HG03103 (cell line): ENCODE results near the gene PPP1R3E.
"Not testable (repeated sequence)": the region's sequence is repeated elsewhere in the genome, so short reads cannot be mapped to it uniquely, and the experiment has no call there.

Experiments used
- ATAC-seq: cut with Tn5 transposase; IDR thresholded peaks from one replicate; pipeline ENCODE4 v1.9.1; 2021; ENCODE audit warnings: low read depth; ENCODE audit not compliant: unreplicated experiment

The PPP1R3E gene

DNA sequence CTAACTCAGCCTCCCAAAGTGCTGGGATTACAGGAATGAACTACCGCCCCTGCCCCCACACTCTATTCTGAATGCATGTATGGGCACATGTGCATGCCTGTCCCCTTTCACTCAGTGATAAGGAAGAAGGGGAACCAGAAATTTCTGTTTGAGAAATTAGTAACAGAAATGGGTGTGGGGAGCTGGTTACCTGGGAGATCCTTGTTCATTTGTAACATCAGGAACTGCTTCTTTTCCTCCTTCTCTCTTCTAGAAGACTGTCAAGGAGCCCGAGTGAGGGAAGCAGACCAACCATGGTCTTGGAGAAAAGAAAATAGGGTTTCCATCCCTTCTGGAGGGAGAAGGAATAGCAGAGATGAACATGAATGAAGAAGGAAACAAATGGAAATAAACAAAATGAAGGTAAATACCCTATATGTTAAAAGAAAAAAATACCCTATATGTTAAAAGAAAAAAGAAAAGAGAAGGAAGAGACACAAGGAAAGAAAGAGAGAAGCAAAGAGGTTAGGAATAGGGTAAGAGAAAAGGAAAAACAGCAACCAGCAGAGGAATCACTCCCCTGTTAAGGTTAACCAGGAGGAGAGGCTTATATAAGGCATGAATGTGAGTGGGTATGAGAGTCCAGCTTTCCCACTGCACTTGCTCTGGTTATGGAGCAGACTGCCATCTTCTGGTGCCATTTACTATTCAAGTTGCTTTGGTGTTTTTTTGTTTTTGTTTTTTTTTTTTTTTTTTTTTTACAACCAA lies 3.3 kb downstream of the PPP1R3E start:
- no peak for ATAC-seq

DNA sequence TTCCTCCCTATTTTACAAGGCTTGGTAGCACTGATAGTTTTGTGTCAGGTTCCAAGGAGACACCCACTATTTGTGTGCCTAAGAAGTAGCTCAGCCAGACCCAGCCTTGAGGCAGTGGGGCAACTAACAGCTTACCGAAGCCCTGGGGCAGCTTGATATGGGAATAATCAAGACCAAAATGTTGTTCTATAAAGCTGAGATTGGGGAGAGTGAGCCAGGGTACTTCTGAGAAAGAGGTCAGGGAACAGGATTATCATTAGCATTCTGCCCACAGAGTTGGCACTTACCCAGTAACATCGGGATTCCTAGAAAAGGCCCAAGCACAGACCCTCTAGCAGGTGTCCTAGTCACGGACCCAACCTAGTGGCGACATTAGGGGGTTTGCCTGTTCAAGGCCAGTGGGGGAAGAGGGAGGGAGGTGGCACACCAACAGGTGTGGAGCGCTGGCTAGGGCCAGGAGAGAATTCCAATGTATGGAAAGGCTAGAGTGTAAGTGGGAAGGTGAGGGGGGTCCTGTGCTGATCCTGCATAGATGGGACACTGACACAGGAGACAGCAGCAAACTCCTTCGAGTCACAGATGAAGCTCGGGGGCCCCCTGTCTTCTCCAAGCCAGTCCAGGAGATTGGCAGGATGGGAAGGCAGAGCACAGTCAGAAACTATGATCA lies 4.9 kb downstream of the PPP1R3E start:
- no peak for ATAC-seq

DNA sequence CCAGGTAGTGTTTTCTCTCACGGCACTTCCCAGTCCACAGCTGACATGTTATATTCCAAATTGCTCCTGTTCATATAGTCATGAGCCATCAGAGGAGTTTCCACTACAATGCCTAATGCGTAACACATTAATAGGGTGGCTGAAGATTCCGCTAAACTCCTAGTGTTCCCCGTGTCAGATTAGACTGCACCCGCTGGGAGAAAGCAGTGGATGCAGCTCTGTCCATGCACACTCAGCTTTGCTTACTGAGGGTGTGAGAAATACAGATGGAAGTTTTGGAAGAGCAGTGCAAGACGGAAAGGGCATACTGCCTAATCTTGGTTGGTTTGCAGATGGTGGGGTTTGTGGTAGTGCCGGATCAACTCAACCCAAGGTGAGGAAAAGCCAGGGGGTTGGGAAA lies 5.6 kb downstream of the PPP1R3E start:
- ATAC-seq, result no peak

DNA sequence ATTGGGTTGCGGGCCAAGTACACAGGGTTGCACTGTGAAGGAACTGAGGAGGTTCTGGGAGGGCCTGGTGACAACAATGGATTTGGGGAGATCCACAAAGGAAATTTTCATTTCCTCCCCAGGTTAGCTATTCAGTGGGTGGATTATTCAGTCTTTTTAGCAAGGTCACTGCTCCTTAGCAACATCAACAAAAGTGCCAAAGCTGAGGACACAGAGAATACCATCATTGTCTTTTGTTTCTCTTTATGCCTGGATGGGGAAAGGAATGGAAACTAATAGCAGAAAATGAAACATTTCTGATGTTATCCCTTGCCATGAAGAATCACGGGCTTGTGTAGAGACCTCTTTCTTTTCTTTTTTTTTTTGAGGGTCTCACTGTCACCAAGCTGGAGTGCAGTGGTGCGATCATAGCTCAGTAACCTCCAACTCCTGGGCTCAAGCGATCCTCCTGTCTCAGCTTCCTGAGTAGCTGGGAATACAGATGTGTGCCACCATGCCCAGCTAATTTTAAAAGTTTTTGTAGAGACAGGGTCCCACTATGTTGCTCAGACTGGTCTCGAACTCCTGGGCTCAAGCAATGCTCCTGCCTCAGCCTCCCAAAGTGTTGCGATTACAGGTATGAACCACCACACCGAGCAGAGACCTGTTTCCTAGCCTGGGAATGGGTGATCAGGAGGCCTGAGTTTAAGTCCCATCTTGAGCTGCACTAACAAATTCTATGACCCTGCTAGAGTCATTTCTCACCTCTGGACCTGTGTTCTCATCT lies 6.5 kb downstream of the PPP1R3E start:
- no peak for ATAC-seq

DNA sequence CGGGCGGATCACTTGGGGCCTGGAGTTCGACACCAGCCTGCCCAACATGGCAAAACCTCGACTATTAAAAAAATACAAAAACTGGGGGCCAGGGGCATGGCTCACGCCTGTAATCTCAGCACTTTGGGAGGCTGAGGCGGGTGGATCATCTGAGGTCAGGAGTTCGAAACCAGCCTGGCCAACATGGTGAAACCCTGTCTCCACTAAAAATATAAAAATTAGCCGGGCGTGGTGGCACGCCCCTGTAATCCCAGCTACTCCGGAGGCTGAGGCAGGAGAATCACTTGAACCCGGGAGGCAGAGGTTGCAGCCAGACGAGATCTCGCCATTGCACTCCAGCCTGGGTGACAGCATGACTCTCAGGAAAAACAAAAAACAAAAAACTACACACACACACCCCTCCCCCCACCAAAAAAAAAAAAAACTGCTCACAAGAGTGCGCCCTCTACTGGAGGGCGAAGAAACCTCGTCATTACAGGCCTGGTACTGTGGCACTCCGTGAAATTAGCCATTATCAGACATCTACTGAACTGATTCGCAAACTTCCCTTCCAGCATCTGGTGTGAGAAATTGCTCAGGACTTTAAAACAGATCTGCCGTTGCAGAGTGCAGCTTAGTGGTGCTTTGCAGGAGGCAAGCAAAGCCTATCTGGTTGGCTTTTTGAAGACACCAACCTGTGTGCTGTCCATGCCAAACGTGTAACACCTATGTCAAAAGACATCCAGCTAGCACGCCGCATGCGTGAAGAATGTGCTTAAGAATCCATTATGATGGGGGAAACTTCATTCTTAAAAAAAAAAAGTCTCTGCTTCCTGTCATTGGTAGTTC lies 7.7 kb downstream of the PPP1R3E start:
- ATAC-seq, result no peak

DNA sequence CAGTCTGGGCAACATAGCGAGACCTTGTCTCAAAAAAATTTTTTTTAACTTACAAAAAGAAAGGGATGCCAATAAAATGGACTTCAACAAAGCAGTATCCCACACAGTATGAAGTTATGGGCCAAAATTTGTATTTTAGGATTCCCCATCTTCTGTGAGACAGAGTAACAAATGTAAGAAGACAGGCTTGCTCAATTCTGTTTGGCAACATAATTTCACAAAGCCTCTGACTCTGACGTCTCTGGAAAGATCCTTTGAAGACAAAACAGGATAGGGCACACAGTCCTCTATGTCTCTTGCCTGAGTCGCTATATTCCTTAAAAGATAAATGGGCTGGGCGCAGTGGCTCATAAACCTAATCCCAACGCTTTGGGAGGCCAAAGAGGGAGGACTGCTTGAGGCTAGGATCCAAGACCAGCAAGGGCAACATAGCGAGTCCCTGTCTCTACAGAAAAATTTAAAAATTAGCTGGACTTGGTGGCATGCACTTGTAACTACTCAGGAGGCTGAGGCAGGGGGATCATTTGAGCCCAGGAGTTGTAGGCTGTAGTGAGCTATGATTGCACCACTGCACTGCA lies 15.7 kb downstream of the PPP1R3E start:
- no peak for ATAC-seq

DNA sequence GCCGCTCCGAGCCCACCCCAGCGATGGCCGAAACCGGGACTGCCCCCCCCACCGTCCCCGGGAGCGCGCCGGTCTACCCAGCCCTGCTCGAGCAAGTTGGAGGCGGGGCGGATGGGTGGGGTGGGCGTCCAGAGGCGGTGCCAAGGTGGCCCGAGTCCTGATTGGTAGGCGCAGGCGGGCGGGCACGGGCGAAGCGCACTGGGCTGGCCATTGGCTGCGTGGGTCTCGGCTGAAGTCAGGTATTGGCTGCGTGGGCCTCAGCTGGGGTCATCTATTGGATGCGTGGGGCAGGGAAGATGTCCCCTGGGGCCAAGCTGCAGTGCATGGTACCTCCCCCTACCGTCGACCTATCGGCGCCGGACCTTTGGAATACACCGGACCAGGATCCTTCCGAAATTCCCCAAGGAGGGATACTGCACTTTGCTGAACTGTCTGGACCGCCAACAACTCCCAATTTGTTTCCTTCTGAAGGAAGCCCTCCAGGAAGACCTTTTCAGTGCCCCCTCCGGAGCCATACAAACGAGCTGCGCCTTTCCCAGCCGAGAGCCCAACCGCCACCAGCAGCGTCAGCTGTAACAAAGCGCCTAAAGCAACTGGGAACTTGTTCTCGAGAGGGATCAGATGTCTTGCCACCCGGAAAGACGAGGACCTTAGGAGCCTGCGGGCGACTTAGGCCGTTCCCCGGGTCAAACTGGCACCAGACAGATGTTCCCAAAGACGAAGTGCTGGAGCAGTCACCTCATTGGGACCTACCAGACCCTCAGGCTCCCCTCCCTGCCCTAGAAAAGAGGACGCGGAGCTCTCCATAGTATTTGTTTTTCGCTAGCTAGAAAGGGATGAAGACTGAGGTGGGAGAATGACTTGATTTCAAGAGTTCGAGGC lies 16.4 kb downstream of the PPP1R3E start, which contains the start of gene HOMEZ:
HOMEZ (minus strand) TSS at position 113 of the 882 bp plus-strand sequence. CDS start 180 bp downstream, outside the sequence.
- ATAC-seq, result peak; percentile 96

DNA sequence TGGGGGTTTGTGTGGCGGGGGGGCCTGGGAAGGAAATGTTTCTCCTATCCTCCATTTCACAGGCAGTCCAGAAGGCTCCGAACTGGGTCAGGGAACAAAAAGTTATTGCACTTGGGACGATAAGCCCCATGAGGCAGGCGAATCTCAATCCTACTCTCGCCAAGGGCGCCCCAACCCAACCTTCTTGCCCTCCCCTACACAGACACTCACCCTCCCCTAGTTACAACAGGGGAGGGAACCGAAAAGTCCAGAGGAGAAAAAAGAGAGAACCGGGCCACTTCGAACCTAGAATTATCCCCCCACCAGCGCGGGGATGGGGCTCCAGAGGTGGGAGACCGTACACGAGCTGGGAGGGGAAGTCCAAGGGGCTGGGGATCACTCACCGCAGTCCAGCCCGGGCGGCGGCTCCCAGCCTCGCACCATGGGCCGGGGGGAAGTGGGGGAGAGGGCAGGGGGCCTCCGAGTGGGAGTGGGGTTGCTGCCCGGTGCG lies 17.1 kb downstream of the PPP1R3E start:
- peak; percentile 8 for ATAC-seq

DNA sequence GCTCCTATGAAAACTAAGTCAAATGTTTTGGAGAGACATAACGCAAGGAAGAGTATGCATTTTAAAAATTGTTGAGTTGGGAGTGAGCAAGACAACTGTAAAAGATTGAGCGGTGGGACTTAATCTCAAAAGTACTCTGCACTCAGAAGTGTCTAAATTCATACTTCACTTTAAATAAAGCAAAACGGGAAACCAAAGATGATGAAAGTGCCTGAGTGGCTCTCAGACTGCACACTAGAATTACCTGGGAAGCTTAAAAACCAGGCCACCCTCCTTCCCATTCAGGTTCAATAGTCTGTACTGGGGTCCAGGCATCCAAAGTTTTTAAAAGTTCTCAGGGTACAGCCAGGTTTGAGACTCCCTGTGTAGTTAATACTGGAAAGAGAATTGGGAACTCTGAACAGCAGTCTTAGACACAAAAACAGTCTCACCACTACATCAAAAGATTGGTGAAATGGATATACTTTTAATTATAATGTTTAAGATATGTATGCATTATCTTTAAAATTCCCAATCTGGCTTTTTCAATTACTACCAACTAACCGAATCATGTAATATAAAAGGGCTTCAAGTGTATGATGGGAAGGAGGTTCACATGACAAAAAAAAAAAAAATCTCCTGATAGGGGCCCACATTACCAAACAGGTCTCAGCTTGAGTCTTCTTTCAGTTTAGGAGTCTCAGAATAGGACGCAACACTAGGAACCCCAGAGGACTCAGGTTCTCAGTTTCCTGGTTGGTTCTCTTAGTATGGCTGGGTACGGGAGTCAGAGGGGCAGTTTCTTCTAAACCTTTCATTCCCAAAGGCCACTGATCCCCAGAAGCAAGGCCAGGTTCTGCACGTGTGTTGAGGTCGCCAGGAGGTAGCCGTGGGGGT lies 17.8 kb downstream of the PPP1R3E start:
- ATAC-seq, result no peak

DNA sequence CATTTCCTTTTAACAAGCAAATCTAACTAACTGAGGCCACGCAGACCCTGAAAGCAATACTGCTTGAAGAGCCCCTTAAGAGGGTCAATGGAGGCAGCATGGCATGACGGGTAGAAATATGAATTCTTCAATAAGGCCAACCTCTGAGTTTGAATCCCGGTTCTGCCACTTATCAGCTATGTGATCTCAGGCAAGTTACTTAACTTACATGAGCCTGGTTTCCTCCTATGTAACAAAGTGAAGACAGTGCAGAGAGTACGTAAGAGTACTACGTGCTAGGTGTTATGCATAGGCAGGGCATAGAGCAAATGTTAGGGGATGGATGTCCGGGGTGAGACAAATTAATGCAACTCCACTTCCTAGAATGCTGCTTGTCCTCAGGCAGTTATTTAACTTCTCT lies 21.4 kb downstream of the PPP1R3E start:
- no peak for ATAC-seq

DNA sequence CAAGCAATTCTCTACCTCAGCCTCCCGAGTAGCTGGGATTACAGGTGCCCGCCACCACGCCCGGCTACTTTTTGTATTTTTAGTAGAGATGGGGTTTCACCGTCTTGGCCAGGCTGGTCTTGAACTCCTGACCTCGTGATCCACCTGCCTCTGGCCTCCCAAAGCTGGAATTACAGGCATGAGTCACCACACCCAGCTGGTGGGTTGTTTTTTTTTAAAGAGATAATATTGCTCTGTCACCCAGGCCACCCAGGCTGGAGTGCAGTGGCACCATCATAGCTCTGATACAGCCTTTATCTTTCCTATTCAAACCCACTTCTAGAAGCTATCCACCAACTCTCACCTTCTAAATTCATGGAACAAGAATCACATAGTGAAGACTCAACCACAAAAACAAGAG lies 24.7 kb downstream of the PPP1R3E start:
- not testable (repeated sequence) for ATAC-seq

DNA sequence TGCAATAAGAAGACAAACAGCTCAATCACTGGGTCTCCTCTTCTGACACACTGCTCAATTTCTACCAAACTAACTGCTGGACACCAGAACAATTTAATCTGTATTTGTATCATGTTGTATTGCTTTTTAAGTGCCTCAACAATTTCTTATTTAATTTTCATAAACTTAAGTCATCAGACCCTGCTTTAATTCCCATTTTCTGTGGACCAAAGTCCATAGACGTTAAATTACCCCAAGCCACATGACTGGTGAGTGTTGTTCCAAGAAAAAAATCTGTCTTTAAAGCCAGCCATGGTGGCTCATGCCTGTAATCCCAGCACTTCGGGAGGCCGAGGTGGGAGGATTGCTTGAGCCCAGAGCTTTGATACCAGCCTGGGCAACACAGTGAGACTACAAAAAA lies 25.5 kb downstream of the PPP1R3E start:
- ATAC-seq, result no peak

DNA sequence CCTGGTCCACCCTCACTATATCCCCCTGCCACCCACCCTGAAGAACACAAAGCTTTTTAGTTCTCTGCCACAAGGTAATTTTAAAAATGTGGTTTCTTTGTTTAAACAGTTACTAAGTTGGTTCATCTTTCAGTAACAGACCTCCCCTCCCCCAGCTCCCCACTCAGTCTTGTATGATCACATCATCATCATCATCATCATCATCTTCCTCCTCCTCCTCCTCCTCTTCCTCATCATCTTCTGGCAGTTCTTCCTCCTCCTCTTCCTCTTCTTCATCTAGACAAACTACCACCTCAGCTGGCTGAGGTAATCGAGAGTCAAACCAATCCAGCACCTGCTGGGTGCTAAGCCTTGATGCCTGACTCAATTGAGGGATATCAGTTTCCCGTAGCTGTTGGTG lies 27.2 kb downstream of the PPP1R3E start:
- no peak for ATAC-seq

DNA sequence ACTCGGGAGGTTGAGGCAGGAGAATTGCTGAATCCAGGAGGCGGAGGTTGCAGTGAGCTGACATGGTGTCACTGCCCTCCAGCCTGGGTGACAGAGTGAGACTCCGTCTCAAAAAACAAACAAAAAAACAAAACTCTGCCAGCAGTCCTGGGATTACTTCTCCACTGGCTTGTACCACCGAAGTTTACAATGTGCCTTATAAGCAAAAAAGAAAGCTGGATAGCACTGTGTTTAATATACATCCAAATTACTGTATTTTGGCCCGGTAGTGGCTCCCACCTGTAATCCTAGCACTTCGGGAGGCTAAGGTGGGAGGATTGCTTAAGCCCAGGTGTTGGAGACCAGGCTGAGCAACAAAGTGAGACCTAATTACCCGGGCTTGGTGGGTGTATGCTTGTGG lies 33.5 kb downstream of the PPP1R3E start:
- no peak for ATAC-seq

DNA sequence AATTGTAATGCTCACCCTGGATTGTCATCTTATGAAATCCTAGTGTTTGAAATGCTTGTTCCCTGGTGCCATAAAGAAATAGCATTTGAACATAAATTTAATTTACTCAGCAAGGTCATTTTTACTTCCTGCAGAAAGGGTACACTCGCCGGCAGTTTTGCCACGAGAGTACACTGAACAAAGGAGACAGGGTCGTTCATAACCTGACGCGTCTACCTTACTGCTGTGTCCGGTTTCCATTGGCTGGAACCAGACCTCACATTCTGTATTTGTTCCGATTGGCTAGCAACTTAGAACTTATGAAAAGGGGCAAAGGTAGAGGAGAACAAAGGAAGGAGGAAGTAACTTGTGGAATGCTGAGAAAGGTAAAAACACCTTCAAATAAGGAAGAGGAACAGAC lies 41.8 kb downstream of the PPP1R3E start:
- ATAC-seq, result not testable (repeated sequence)

DNA sequence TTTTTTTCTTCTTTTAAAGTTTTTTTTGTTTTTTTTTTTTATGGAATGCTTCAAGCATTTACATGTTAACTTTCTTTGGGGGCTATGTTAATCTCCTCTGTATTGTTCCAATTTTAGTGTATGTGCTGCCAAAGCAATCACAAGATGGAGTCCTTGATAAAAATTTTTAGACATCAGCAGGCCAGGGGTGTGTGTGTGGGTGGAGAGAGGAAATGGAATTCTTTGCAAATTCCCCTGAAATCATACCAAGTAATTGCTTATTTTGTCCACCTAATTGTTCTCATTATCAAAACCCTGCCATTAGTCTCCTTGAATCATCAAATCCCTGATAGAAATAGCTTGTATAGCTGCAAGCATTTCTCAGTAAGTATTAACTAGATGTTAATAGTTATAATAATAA lies 43.2 kb downstream of the PPP1R3E start:
- no peak for ATAC-seq

DNA sequence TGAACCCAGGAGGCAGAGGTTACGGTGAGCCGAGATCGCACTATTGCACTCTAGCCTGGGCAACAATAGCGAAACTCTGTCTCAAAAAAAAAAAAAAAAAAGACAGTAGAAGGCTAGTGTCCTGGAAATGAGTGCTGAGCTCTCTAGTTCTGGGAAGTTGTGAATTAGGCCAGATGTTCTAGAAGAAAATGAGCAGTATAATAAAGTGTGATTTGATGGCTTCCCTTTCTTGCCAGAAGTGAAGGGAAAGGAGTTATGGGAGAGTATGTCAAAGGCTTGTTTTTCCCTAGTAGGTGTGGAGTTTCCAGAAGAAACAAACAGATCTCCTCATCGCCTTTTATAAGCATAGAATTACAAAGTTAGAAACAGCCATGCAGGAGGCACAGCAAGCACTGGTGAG lies 44.4 kb downstream of the PPP1R3E start:
- ATAC-seq, result no peak
